Peyer's patch (tissue), 4 donors: Measurements from ENCODE around the gene SLC7A9. TPM values are rescaled to one million over a fixed set of nuclear protein-coding genes. Genes with fewer than 3 reads are reported as not detected.

ENCODE experiments used
- DNase-seq, 3 donors: peaks; one replicate each; pipeline ENCODE4 v3.0.0-alpha.2; 2017 to 2019
- H3K27ac ChIP-seq, 4 donors: fragments of 200-600 bp; sonication (generic); one replicate each; pipeline ENCODE4 v1.5.1; 2016 to 2019
- H3K27me3 ChIP-seq, 2 donors: fragments of 200-600 bp; sonication (generic); one replicate each; pipeline ENCODE4 v1.5.1; 2019
- H3K36me3 ChIP-seq, 3 donors: fragments of 200-600 bp; sonication (generic); one replicate each; pipeline ENCODE4 v1.5.1; 2016 to 2019
- H3K4me1 ChIP-seq, 4 donors: fragments of 200-600 bp; sonication (generic); one replicate each; pipeline ENCODE4 v1.5.1; 2016 to 2019
- H3K4me3 ChIP-seq, 4 donors: fragments of 200-600 bp; sonication (generic); 1 replicate in 3 of 4; 2 replicates in 1 of 4; pipeline ENCODE4 v1.5.1; 2016 to 2019; ENCODE audit warnings: mild to moderate bottlenecking in 1 of 4
- H3K9me3 ChIP-seq, 4 donors: fragments of 200-600 bp; sonication (generic); one replicate each; pipeline ENCODE4 v1.5.1; 2016 to 2019; ENCODE audit warnings: mild to moderate bottlenecking in 1 of 4
- CTCF ChIP-seq, 6 experiments: fragments of 450-650 bp in 4 of 6; fragments of 200-600 bp in 2 of 6; sonication (generic) in 1 of 6; IDR thresholded peaks; one replicate each; pipeline ENCODE4 v1.5.1; 2017 to 2019; ENCODE audit warnings: antibody characterized with exemption in 6 of 6, mild to moderate bottlenecking in 3 of 6, moderate library complexity in 1 of 6
- POLR2A ChIP-seq, 2 donors: fragments of 450-650 bp; IDR thresholded peaks; one replicate each; pipeline ENCODE4 v1.5.1; 2017; ENCODE audit warnings: antibody characterized with exemption in 2 of 2, mild to moderate bottlenecking in 2 of 2, moderate library complexity in 2 of 2
- total RNA-seq, 4 donors: library from RNA; depleted of rRNA; stranded (reverse); fragments of >200 nt; gene quantifications; one replicate each; pipeline ENCODE4 v1.1.0, GENCODE V29; 2016

The SLC7A9 gene
- total RNA-seq, 4 donors from 2014 or later, result 22.3 to 1,183 (median 609) TPM

- TF ChIP-seq POLR2A (IDR thresholded peaks at IDR 0.05) (no peak), CTCF (IDR thresholded peaks at IDR 0.05) (peak in 1 of 6 experiments; percentile 12)
- Histone ChIP-seq H3K36me3 (peaks cover 0 to 13% (median 0%) of the 10 kb centered on the region in 3 donors), H3K9me3 (no peaks in the 10 kb centered on the region), H3K4me3 (no peak overlapping the region), H3K27ac (peak overlapping the region in 3 of 4 donors; percentile 20 to 77 (median 71)), H3K27me3 (no peaks in the 10 kb centered on the region), H3K4me1 (peaks cover 0 to 3% (median 0%) of the 10 kb centered on the region in 4 donors)
- peak in 2 of 3 donors; percentile 68 to 73 for DNase-seq
Measured at GRCh38 chr19:32902448-32902847, 32.9 kb upstream of the SLC7A9 start.

GRCh38 chr19:32901504-32902161 is 32.1 kb upstream of the SLC7A9 start:
- TF ChIP-seq CTCF (IDR thresholded peaks at IDR 0.05) (no peak), POLR2A (IDR thresholded peaks at IDR 0.05) (no peak)
- Histone ChIP-seq H3K9me3 (no peaks in the 10 kb centered on the region), H3K27ac (peak overlapping the region in 1 of 4 donors; percentile 77), H3K36me3 (peaks cover 0 to 13% (median 0%) of the 10 kb centered on the region in 3 donors), H3K4me3 (no peak overlapping the region), H3K27me3 (no peaks in the 10 kb centered on the region), H3K4me1 (peaks cover 0 to 3% (median 0%) of the 10 kb centered on the region in 4 donors)
- no peak for DNase-seq

GRCh38 chr19:32896516-32897214 is 27.1 kb upstream of the SLC7A9 start:
- Histone ChIP-seq H3K4me3 (no peak overlapping the region), H3K9me3 (peaks cover 0 to 9% (median 3%) of the 10 kb centered on the region in 4 donors), H3K27me3 (no peaks in the 10 kb centered on the region), H3K4me1 (no peaks in the 10 kb centered on the region), H3K36me3 (peaks cover 0 to 16% (median 0%) of the 10 kb centered on the region in 3 donors), H3K27ac (no peak overlapping the region)
- TF ChIP-seq POLR2A (IDR thresholded peaks at IDR 0.05) (no peak), CTCF (IDR thresholded peaks at IDR 0.05) (no peak)
- DNase-seq, result no peak

- no peak for DNase-seq
- peaks cover 0 to 16% (median 0%) of the 10 kb centered on the region in 3 donors for H3K36me3 ChIP-seq
- no peaks in the 10 kb centered on the region for H3K27me3 ChIP-seq
- no peak for TF ChIP-seq CTCF (IDR thresholded peaks at IDR 0.05)
- no peak for TF ChIP-seq POLR2A (IDR thresholded peaks at IDR 0.05)
- no peak overlapping the region for H3K27ac ChIP-seq
- H3K4me3 ChIP-seq, result no peak overlapping the region
- H3K9me3 ChIP-seq, result peaks cover 0 to 15% (median 4%) of the 10 kb centered on the region in 4 donors
- no peaks in the 10 kb centered on the region for H3K4me1 ChIP-seq
Measured at GRCh38 chr19:32895384-32895783, 25.8 kb upstream of the SLC7A9 start.

- Histone ChIP-seq H3K4me1 (no peaks in the 10 kb centered on the region), H3K9me3 (peaks cover 0 to 15% (median 4%) of the 10 kb centered on the region in 4 donors), H3K27ac (no peak overlapping the region), H3K36me3 (peaks cover 0 to 3% (median 0%) of the 10 kb centered on the region in 3 donors), H3K4me3 (no peak overlapping the region), H3K27me3 (no peaks in the 10 kb centered on the region)
- no peak for DNase-seq
- TF ChIP-seq POLR2A (IDR thresholded peaks at IDR 0.05), result no peak
- no peak for TF ChIP-seq CTCF (IDR thresholded peaks at IDR 0.05)
Measured at GRCh38 chr19:32891609-32892008, 22.0 kb upstream of the SLC7A9 start.
